Progenitor cell of endocrine pancreas (in vitro differentiated cells): Measurements from ENCODE around the gene PHOSPHO2. TPM values are rescaled to one million over a fixed set of nuclear protein-coding genes. Genes with fewer than 3 reads are reported as not detected.

Experiments used
- DNase-seq: peaks from one replicate; pipeline ENCODE4 v3.0.0; 2021; ENCODE audit warnings: low spot score; ENCODE audit not compliant: unreplicated experiment
- H3K27ac Mint-ChIP-seq: 2 replicates; pipeline ENCODE4 v1.8.0; 2021; ENCODE audit warnings: mild to moderate bottlenecking, moderate library complexity, mixed read lengths
- H3K27me3 Mint-ChIP-seq: 2 replicates; pipeline ENCODE4 v1.8.0; 2021; ENCODE audit warnings: mixed read lengths
- H3K36me3 Mint-ChIP-seq: 2 replicates; pipeline ENCODE4 v1.8.0; 2022; ENCODE audit warnings: mixed read lengths; ENCODE audit not compliant: insufficient read depth
- H3K4me1 Mint-ChIP-seq: 2 replicates; pipeline ENCODE4 v1.8.0; 2021; ENCODE audit warnings: low read depth, mixed read lengths
- H3K4me3 Mint-ChIP-seq: 2 replicates; pipeline ENCODE4 v1.8.0; 2021; ENCODE audit warnings: low read depth, mild to moderate bottlenecking, moderate library complexity, mixed read lengths
- H3K9me3 Mint-ChIP-seq: 2 replicates; pipeline ENCODE4 v1.8.0; 2021; ENCODE audit warnings: low read depth, mixed read lengths
- CTCF ChIP-seq: fragments of 200-600 bp; sonication (generic); IDR thresholded peaks from one replicate; pipeline ENCODE4 v1.5.0; 2021; ENCODE audit warnings: antibody characterized with exemption, mild to moderate bottlenecking; ENCODE audit not compliant: unreplicated experiment
- total RNA-seq: library from RNA; stranded (reverse); gene quantifications from 2 replicates; pipeline ENCODE4 v1.2.1, GENCODE V29; 2021

The PHOSPHO2 gene
- total RNA-seq, 1 donor from 2014 or later = 17.3 TPM

GRCh38 chr2:169711751-169712509 lies 17.7 kb downstream of the PHOSPHO2 start:
- no peak for TF ChIP-seq CTCF
- H3K4me3 Mint-ChIP-seq = no peak overlapping the region
- H3K27me3 Mint-ChIP-seq = no peaks in the 10 kb centered on the region
- peaks cover 13% of the 10 kb centered on the region for H3K4me1 Mint-ChIP-seq
- no peak overlapping the region for H3K27ac Mint-ChIP-seq
- H3K36me3 Mint-ChIP-seq = peaks cover 10% of the 10 kb centered on the region
- H3K9me3 Mint-ChIP-seq = peaks cover 3% of the 10 kb centered on the region
- no peak for DNase-seq

- DNase-seq = no peak
- Mint-ChIP-seq H3K27me3 (no peaks in the 10 kb centered on the region), H3K27ac (no peak overlapping the region), H3K9me3 (peaks cover 3% of the 10 kb centered on the region), H3K4me3 (no peak overlapping the region), H3K4me1 (peaks cover 15% of the 10 kb centered on the region), H3K36me3 (peaks cover 8% of the 10 kb centered on the region)
- TF ChIP-seq CTCF = no peak
Observed at GRCh38 chr2:169712791-169713227, 18.5 kb downstream of the PHOSPHO2 start.

GRCh38 chr2:169713331-169713730 lies 19.1 kb downstream of the PHOSPHO2 start:
- no peak for DNase-seq
- Mint-ChIP-seq H3K4me1 (peaks cover 15% of the 10 kb centered on the region), H3K9me3 (peaks cover 3% of the 10 kb centered on the region), H3K27ac (no peak overlapping the region), H3K4me3 (no peak overlapping the region), H3K36me3 (peaks cover 8% of the 10 kb centered on the region), H3K27me3 (no peaks in the 10 kb centered on the region)
- no peak for TF ChIP-seq CTCF

GRCh38 chr2:169714699-169715098 lies 20.4 kb downstream of the PHOSPHO2 start:
- Mint-ChIP-seq H3K4me1 (peaks cover 15% of the 10 kb centered on the region), H3K27me3 (no peaks in the 10 kb centered on the region), H3K9me3 (peaks cover 3% of the 10 kb centered on the region), H3K27ac (no peak overlapping the region), H3K36me3 (peaks cover 8% of the 10 kb centered on the region), H3K4me3 (no peak overlapping the region)
- TF ChIP-seq CTCF = no peak
- no peak for DNase-seq

GRCh38 chr2:169715379-169716237 lies 21.3 kb downstream of the PHOSPHO2 start:
- H3K36me3 Mint-ChIP-seq = peaks cover 8% of the 10 kb centered on the region
- H3K27me3 Mint-ChIP-seq = no peaks in the 10 kb centered on the region
- peaks cover 15% of the 10 kb centered on the region for H3K4me1 Mint-ChIP-seq
- TF ChIP-seq CTCF = no peak
- no peak for DNase-seq
- H3K27ac Mint-ChIP-seq = no peak overlapping the region
- H3K9me3 Mint-ChIP-seq = peaks cover 3% of the 10 kb centered on the region
- H3K4me3 Mint-ChIP-seq = peak overlapping the region; percentile 33
